HEK293 (cell line): Measurements from ENCODE around the gene STYK1.

Experiments used
- FEZF1 ChIP-seq: fragments of 450-650 bp; formaldehyde crosslinking; IDR thresholded peaks from 2 replicates; pipeline ENCODE4 v1.5.1; 2016; ENCODE audit warnings: missing biosample characterization, missing genetic modification characterization
- KLF1 ChIP-seq: fragments of 450-650 bp; formaldehyde crosslinking; IDR thresholded peaks from 2 replicates; pipeline ENCODE4 v1.5.1; 2016; ENCODE audit warnings: missing biosample characterization, missing genetic modification characterization
- SALL2 ChIP-seq: fragments of 450-650 bp; formaldehyde crosslinking; IDR thresholded peaks from 2 replicates; pipeline ENCODE4 v1.5.0; 2017; ENCODE audit warnings: missing biosample characterization, mild to moderate bottlenecking, missing genetic modification characterization, borderline replicate concordance
- ZBTB1 ChIP-seq: fragments of 450-650 bp; formaldehyde crosslinking; IDR thresholded peaks from 2 replicates; pipeline ENCODE4 v1.5.1; 2016; ENCODE audit warnings: missing biosample characterization, missing genetic modification characterization
- ZNF169 ChIP-seq: fragments of 450-650 bp; formaldehyde crosslinking; IDR thresholded peaks from 2 replicates; pipeline ENCODE4 v1.5.1; 2016; ENCODE audit warnings: missing biosample characterization, missing genetic modification characterization
- ZNF184 ChIP-seq: fragments of 450-650 bp; IDR thresholded peaks from 2 replicates; pipeline ENCODE4 v1.5.1; 2018; ENCODE audit warnings: missing biosample characterization, mild to moderate bottlenecking, missing genetic modification characterization
- ZNF292 ChIP-seq: fragments of 450-650 bp; formaldehyde crosslinking; IDR thresholded peaks from 2 replicates; pipeline ENCODE4 v1.5.1; 2016; ENCODE audit warnings: low read depth, missing biosample characterization, missing genetic modification characterization, borderline replicate concordance
- ZNF324 ChIP-seq: fragments of 450-650 bp; formaldehyde crosslinking; IDR thresholded peaks from 2 replicates; pipeline ENCODE4 v1.5.1; 2016; ENCODE audit warnings: missing biosample characterization, missing genetic modification characterization
- ZNF335 ChIP-seq: fragments of 450-650 bp; formaldehyde crosslinking; conservative IDR thresholded peaks from 2 replicates; pipeline ENCODE4 v1.5.1; 2016; ENCODE audit warnings: missing biosample characterization, missing genetic modification characterization
- ZNF341 ChIP-seq: fragments of 450-650 bp; formaldehyde crosslinking; IDR thresholded peaks from 2 replicates; pipeline ENCODE4; 2016; ENCODE audit warnings: low read depth, missing biosample characterization, missing genetic modification characterization
- ZNF354C ChIP-seq: fragments of 450-650 bp; formaldehyde crosslinking; IDR thresholded peaks from 2 replicates; pipeline ENCODE4 v1.5.1; 2016; ENCODE audit warnings: missing biosample characterization, missing genetic modification characterization, low read depth, borderline replicate concordance
- ZNF366 ChIP-seq: fragments of 450-650 bp; formaldehyde crosslinking; conservative IDR thresholded peaks from 2 replicates; pipeline ENCODE4 v1.5.1; 2016; ENCODE audit warnings: missing biosample characterization, missing genetic modification characterization
- ZNF48 ChIP-seq: fragments of 450-650 bp; formaldehyde crosslinking; IDR thresholded peaks from 2 replicates; pipeline ENCODE4 v1.5.1; 2016; ENCODE audit warnings: missing biosample characterization, missing genetic modification characterization
- ZNF521 ChIP-seq: fragments of 450-650 bp; formaldehyde crosslinking; IDR thresholded peaks from 2 replicates; pipeline ENCODE4 v1.5.1; 2017; ENCODE audit warnings: missing biosample characterization, mild to moderate bottlenecking, missing genetic modification characterization
- ZNF549 ChIP-seq: fragments of 450-650 bp; IDR thresholded peaks from 2 replicates; pipeline ENCODE4 v1.5.1; 2018; ENCODE audit warnings: missing biosample characterization, missing genetic modification characterization, mild to moderate bottlenecking, inconsistent platforms, moderate library complexity
- ZNF664 ChIP-seq: fragments of 450-650 bp; formaldehyde crosslinking; IDR thresholded peaks from 2 replicates; pipeline ENCODE4 v1.5.1; 2016; ENCODE audit warnings: missing biosample characterization, missing genetic modification characterization
- ZNF701 ChIP-seq: fragments of 450-650 bp; formaldehyde crosslinking; IDR thresholded peaks from 2 replicates; pipeline ENCODE4 v1.5.1; 2016; ENCODE audit warnings: missing biosample characterization, missing genetic modification characterization
- ZSCAN23 ChIP-seq: fragments of 450-650 bp; formaldehyde crosslinking; IDR thresholded peaks from 2 replicates; pipeline ENCODE4 v1.5.1; 2016; ENCODE audit warnings: missing biosample characterization, missing genetic modification characterization
- TF ChIP-seq, protein P1 (sequence below): fragments of 450-650 bp; formaldehyde crosslinking; IDR thresholded peaks from 2 replicates; pipeline ENCODE4 v1.5.1; 2016; ENCODE audit warnings: missing biosample characterization, missing genetic modification characterization
- TF ChIP-seq, protein P2 (sequence below): fragments of 450-650 bp; formaldehyde crosslinking; IDR thresholded peaks from 2 replicates; pipeline ENCODE4 v1.5.1; 2016; ENCODE audit warnings: missing biosample characterization, missing genetic modification characterization, low read depth
- TF ChIP-seq, protein P3 (sequence below): fragments of 450-650 bp; formaldehyde crosslinking; IDR thresholded peaks from 2 replicates; pipeline ENCODE4 v1.5.1; 2016; ENCODE audit warnings: missing biosample characterization, missing genetic modification characterization, borderline replicate concordance
- TF ChIP-seq, protein P4 (sequence below): fragments of 450-650 bp; formaldehyde crosslinking; IDR thresholded peaks from 2 replicates; pipeline ENCODE4 v1.5.1; 2016; ENCODE audit warnings: missing biosample characterization, missing genetic modification characterization
- TF ChIP-seq, protein P5 (sequence below): fragments of 450-650 bp; formaldehyde crosslinking; IDR thresholded peaks from 2 replicates; pipeline ENCODE4 v1.5.1; 2017; ENCODE audit warnings: missing biosample characterization, missing genetic modification characterization

The STYK1 gene

DNA sequence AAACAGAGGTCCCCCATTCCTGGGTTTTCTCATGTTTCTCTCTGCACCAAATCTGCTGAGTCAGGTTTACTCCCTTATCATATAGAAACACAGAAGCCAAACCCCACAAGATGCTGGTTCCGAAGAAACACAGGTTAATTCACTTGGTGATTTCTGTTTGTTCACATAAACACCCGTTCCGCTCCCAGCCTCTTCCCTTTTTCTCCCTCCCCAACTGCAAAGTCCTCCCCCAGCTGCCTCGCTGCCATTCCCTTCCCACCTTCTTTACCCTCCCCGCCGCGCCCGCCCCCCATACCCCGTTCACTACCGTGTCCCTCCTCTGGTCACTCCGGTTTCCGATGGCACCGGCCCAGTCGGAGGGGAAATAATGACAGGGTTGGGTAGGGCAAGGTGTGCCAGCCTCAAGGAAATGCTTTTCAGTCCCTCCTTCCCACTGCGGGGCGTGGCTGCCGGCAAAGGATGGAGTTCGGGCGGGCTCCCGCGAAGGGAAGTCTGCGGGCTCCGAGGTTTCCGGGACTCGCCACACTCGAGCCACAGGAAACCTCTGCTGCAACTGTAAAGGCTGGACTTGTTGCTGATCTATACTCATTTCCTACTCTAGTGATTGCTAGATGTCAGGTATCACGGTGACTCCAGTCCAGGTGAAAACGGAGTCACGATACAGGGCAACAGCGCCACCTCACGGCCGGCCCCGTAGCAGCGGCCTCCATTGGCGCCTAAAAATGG is at the start of gene STYK1 (continued):
- TF ChIP-seq, protein P1, sequence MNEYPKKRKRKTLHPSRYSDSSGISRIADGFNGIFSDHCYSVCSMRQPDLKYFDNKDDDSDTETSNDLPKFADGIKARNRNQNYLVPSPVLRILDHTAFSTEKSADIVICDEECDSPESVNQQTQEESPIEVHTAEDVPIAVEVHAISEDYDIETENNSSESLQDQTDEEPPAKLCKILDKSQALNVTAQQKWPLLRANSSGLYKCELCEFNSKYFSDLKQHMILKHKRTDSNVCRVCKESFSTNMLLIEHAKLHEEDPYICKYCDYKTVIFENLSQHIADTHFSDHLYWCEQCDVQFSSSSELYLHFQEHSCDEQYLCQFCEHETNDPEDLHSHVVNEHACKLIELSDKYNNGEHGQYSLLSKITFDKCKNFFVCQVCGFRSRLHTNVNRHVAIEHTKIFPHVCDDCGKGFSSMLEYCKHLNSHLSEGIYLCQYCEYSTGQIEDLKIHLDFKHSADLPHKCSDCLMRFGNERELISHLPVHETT (tag by site-specific recombination) = no peak
- TF ChIP-seq ZNF169 (tag by site-specific recombination) (no peak), ZNF48 (no peak), ZNF354C (tag by site-specific recombination) (no peak), ZNF701 (tag by site-specific recombination) (no peak), FEZF1 (no peak), ZNF549 (tag by site-specific recombination) (no peak), ZNF366 (tag by site-specific recombination) (peak; percentile 79), ZBTB1 (tag by site-specific recombination) (no peak), ZSCAN23 (tag by site-specific recombination) (no peak), ZNF184 (tag by site-specific recombination) (no peak), ZNF324 (0 out of 2 replicates have a peak, but pooled peaks have one; percentile 41), ZNF521 (tag by site-specific recombination) (no peak), ZNF664 (tag by site-specific recombination) (no peak), ZNF335 (tag by site-specific recombination) (no peak), SALL2 (no peak), ZNF341 (peak; percentile 79), KLF1 (tag by site-specific recombination) (no peak; the same call in 1 of the 2 replicates), ZNF292 (tag by site-specific recombination) (no peak)
- TF ChIP-seq, protein P2, sequence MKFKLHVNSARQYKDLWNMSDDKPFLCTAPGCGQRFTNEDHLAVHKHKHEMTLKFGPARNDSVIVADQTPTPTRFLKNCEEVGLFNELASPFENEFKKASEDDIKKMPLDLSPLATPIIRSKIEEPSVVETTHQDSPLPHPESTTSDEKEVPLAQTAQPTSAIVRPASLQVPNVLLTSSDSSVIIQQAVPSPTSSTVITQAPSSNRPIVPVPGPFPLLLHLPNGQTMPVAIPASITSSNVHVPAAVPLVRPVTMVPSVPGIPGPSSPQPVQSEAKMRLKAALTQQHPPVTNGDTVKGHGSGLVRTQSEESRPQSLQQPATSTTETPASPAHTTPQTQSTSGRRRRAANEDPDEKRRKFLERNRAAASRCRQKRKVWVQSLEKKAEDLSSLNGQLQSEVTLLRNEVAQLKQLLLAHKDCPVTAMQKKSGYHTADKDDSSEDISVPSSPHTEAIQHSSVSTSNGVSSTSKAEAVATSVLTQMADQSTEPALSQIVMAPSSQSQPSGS (tag by site-specific recombination) = no peak
- TF ChIP-seq, protein P3, sequence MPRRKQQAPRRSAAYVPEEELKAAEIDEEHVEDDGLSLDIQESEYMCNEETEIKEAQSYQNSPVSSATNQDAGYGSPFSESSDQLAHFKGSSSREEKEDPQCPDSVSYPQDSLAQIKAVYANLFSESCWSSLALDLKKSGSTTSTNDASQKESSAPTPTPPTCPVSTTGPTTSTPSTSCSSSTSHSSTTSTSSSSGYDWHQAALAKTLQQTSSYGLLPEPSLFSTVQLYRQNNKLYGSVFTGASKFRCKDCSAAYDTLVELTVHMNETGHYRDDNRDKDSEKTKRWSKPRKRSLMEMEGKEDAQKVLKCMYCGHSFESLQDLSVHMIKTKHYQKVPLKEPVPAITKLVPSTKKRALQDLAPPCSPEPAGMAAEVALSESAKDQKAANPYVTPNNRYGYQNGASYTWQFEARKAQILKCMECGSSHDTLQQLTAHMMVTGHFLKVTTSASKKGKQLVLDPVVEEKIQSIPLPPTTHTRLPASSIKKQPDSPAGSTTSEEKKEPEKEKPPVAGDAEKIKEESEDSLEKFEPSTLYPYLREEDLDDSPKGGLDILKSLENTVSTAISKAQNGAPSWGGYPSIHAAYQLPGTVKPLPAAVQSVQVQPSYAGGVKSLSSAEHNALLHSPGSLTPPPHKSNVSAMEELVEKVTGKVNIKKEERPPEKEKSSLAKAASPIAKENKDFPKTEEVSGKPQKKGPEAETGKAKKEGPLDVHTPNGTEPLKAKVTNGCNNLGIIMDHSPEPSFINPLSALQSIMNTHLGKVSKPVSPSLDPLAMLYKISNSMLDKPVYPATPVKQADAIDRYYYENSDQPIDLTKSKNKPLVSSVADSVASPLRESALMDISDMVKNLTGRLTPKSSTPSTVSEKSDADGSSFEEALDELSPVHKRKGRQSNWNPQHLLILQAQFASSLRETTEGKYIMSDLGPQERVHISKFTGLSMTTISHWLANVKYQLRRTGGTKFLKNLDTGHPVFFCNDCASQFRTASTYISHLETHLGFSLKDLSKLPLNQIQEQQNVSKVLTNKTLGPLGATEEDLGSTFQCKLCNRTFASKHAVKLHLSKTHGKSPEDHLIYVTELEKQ (tag by site-specific recombination) = no peak
- TF ChIP-seq, protein P4, sequence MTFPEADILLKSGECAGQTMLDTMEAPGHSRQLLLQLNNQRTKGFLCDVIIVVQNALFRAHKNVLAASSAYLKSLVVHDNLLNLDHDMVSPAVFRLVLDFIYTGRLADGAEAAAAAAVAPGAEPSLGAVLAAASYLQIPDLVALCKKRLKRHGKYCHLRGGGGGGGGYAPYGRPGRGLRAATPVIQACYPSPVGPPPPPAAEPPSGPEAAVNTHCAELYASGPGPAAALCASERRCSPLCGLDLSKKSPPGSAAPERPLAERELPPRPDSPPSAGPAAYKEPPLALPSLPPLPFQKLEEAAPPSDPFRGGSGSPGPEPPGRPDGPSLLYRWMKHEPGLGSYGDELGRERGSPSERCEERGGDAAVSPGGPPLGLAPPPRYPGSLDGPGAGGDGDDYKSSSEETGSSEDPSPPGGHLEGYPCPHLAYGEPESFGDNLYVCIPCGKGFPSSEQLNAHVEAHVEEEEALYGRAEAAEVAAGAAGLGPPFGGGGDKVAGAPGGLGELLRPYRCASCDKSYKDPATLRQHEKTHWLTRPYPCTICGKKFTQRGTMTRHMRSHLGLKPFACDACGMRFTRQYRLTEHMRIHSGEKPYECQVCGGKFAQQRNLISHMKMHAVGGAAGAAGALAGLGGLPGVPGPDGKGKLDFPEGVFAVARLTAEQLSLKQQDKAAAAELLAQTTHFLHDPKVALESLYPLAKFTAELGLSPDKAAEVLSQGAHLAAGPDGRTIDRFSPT (tag by site-specific recombination) = peak; percentile 76; the same call in 1 of the 2 replicates
- TF ChIP-seq, protein P5, sequence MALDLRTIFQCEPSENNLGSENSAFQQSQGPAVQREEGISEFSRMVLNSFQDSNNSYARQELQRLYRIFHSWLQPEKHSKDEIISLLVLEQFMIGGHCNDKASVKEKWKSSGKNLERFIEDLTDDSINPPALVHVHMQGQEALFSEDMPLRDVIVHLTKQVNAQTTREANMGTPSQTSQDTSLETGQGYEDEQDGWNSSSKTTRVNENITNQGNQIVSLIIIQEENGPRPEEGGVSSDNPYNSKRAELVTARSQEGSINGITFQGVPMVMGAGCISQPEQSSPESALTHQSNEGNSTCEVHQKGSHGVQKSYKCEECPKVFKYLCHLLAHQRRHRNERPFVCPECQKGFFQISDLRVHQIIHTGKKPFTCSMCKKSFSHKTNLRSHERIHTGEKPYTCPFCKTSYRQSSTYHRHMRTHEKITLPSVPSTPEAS (tag by site-specific recombination) = no peak
- TF ChIP-seq, all 188 proteins: peak for 39
